A549 (cell line): Measurements from ENCODE around the gene RBM4B. TPM values are rescaled to one million over a fixed set of nuclear protein-coding genes. Genes with fewer than 3 reads are reported as not detected.

Source experiments
- ATAC-seq, 2 experiments: fragments of 200-7000 bp in 1 of 2; fragments of >200 bp in 1 of 2; cut with Nextera tagmentation in 1 of 2; cut with Tn5 transposase in 1 of 2; 3 replicates each; pipeline versions ENCODE4 v1.8.0 to v1.9.1; 2018 to 2020; ENCODE audit warnings: mild to moderate bottlenecking in 1 of 2, moderate library complexity in 1 of 2
- CTCF ChIA-PET: fragments of 300-600 bp; sonication (Branson Sonifier 250); formaldehyde crosslinking; extraction: SDS; loops from one replicate; lab custom pipeline; 2021; ENCODE audit warnings: antibody characterized with exemption, inconsistent platforms; lab: Yijun Ruan, JAX
- POLR2A ChIA-PET: fragments of 350-600 bp; formaldehyde crosslinking; extraction: SDS; loops from one replicate; lab custom pipeline; 2021; ENCODE audit warnings: antibody characterized with exemption, inconsistent platforms; lab: Yijun Ruan, JAX
- DNase-seq, 2 experiments: peaks; one replicate each; pipeline versions ENCODE4 v3.0.0 to v3.0.0-alpha.2; 2011 to 2016; ENCODE audit warnings: low read depth in 1 of 2, low spot score in 1 of 2
- FAIRE-seq: peaks from 2 replicates; lab custom pipeline; 2011; peaks lifted over from hg19 to GRCh38; lab: Jason Lieb, UNC
- H3K27ac ChIP-seq, 2 experiments: fragments of >200 bp; sonication (Bioruptor Twin); formaldehyde crosslinking; 3 replicates each; pipeline ENCODE4 v1.5.1; 2016 to 2017
- H3K4me1 ChIP-seq: fragments of >200 bp; sonication (Bioruptor Twin); formaldehyde crosslinking; 3 replicates; pipeline ENCODE4 v1.6.1; 2016
- H3K4me2 ChIP-seq: fragments of >200 bp; sonication (Bioruptor Twin); formaldehyde crosslinking; 3 replicates; pipeline ENCODE4 v1.6.1; 2016
- H3K4me3 ChIP-seq: fragments of >200 bp; sonication (Bioruptor Twin); formaldehyde crosslinking; 3 replicates; pipeline ENCODE4 v1.5.1; 2016
- H3K9me3 ChIP-seq: fragments of >200 bp; sonication (Bioruptor Twin); formaldehyde crosslinking; 3 replicates; pipeline ENCODE4 v1.6.1; 2016
- BHLHE40 ChIP-seq: IDR thresholded peaks from 2 replicates; pipeline ENCODE4 v1.6.1; 2012; ENCODE audit warnings: low read depth, low read length, inconsistent platforms
- CBX2 ChIP-seq: fragments of 200-600 bp; sonication (generic); IDR thresholded peaks from 2 replicates; pipeline ENCODE4 v1.6.1; 2016; ENCODE audit warnings: low read depth, mild to moderate bottlenecking, borderline replicate concordance
- CBX8 ChIP-seq: fragments of 200-600 bp; sonication (generic); IDR thresholded peaks from 2 replicates; pipeline ENCODE4 v1.6.1; 2016
- CHD2 ChIP-seq: fragments of 150-350 bp; IDR thresholded peaks from 2 replicates; pipeline ENCODE4 v1.6.1; 2014; ENCODE audit warnings: low read length; ENCODE audit not compliant: partially characterized antibody
- EHF ChIP-seq: fragments of 250-450 bp; sonication (Bioruptor Pico); IDR thresholded peaks from 2 replicates; pipeline ENCODE4 v1.5.0; 2020; ENCODE audit warnings: mild to moderate bottlenecking
- EP300 ChIP-seq, 2 experiments: fragments of >200 bp; sonication (Bioruptor Twin); formaldehyde crosslinking; IDR thresholded peaks; 2 replicates in 1 of 2; 3 replicates in 1 of 2; pipeline ENCODE4 v1.6.1; 2016 to 2017
- ESRRA ChIP-seq: fragments of 150-350 bp; IDR thresholded peaks from 2 replicates; pipeline ENCODE4 v1.6.1; 2014; ENCODE audit warnings: mild to moderate bottlenecking, low read length, borderline replicate concordance
- FOSB ChIP-seq: fragments of 250-450 bp; sonication (Bioruptor Pico); IDR thresholded peaks from 2 replicates; pipeline ENCODE4 v1.5.0; 2020; ENCODE audit warnings: mild to moderate bottlenecking, moderate library complexity
- HEYL ChIP-seq: fragments of 250-450 bp; sonication (Bioruptor Pico); IDR thresholded peaks from 2 replicates; pipeline ENCODE4 v1.8.0; 2021; ENCODE audit warnings: mild to moderate bottlenecking, moderate library complexity
- HOXB13 ChIP-seq: fragments of 250-450 bp; sonication (Bioruptor Pico); IDR thresholded peaks from 2 replicates; pipeline ENCODE4 v1.5.0; 2020; ENCODE audit warnings: low read depth, mild to moderate bottlenecking, moderate library complexity
- HOXB5 ChIP-seq: fragments of 250-450 bp; sonication (Bioruptor Pico); IDR thresholded peaks from 2 replicates; pipeline ENCODE4 v1.5.0; 2020; ENCODE audit warnings: mild to moderate bottlenecking, moderate library complexity
- JUN ChIP-seq, 2 experiments: fragments of >200 bp; sonication (Bioruptor Twin); formaldehyde crosslinking; IDR thresholded peaks; 2 replicates in 1 of 2; 3 replicates in 1 of 2; pipeline ENCODE4 v1.6.1; 2016 to 2017
- MAFK ChIP-seq: fragments of 450-650 bp; IDR thresholded peaks from 2 replicates; pipeline ENCODE4 v1.6.1; 2014; ENCODE audit not compliant: partially characterized antibody
- NFE2L2 ChIP-seq: fragments of 150-350 bp; conservative IDR thresholded peaks from 2 replicates; pipeline ENCODE4 v1.6.1; 2014; ENCODE audit warnings: low read length
- NR3C1 ChIP-seq: fragments of >200 bp; sonication (Bioruptor Twin); formaldehyde crosslinking; IDR thresholded peaks from 3 replicates; pipeline ENCODE4 v1.6.1; 2017
- PHF8 ChIP-seq: fragments of 200-600 bp; sonication (generic); IDR thresholded peaks from 2 replicates; pipeline ENCODE4 v1.6.1; 2016; ENCODE audit warnings: low read depth, mild to moderate bottlenecking, antibody characterized with exemption, moderate library complexity, borderline replicate concordance
- RAD21 ChIP-seq, 2 experiments: fragments of >200 bp in 1 of 2; sonication (Bioruptor Twin) in 1 of 2; formaldehyde crosslinking in 1 of 2; IDR thresholded peaks in 1 of 2; conservative IDR thresholded peaks in 1 of 2; 2 replicates in 1 of 2; 3 replicates in 1 of 2; pipeline ENCODE4 v1.6.1; 2012 to 2018; ENCODE audit warnings: inconsistent platforms in 1 of 2
- RFX5 ChIP-seq: fragments of 450-650 bp; IDR thresholded peaks from 2 replicates; pipeline ENCODE4 v1.7.1; 2014; ENCODE audit warnings: antibody characterized with exemption, mild to moderate bottlenecking, moderate library complexity
- RNF2 ChIP-seq: fragments of 200-600 bp; sonication (generic); IDR thresholded peaks from 2 replicates; pipeline ENCODE4 v1.6.1; 2016; ENCODE audit warnings: low read depth, mild to moderate bottlenecking, antibody characterized with exemption, moderate library complexity, borderline replicate concordance
- SMC3 ChIP-seq: fragments of >200 bp; sonication (Bioruptor Twin); formaldehyde crosslinking; IDR thresholded peaks from 3 replicates; pipeline ENCODE4 v1.6.1; 2018; ENCODE audit warnings: inconsistent platforms
- SREBF2 ChIP-seq: fragments of 450-650 bp; IDR thresholded peaks from 2 replicates; pipeline ENCODE4 v1.6.1; 2014; ENCODE audit warnings: mild to moderate bottlenecking, moderate library complexity
- TFCP2L1 ChIP-seq: fragments of 250-450 bp; sonication (Bioruptor Pico); IDR thresholded peaks from 2 replicates; pipeline ENCODE4 v1.5.0; 2021; ENCODE audit warnings: mild to moderate bottlenecking
- TP53 ChIP-seq: fragments of 250-450 bp; sonication (Bioruptor Pico); IDR thresholded peaks from 2 replicates; pipeline ENCODE4 v1.5.0; 2021; ENCODE audit warnings: mild to moderate bottlenecking, moderate library complexity
- ZFP36 ChIP-seq: fragments of 450-650 bp; IDR thresholded peaks from 2 replicates; pipeline ENCODE4 v1.6.1; 2014; ENCODE audit warnings: borderline replicate concordance; ENCODE audit not compliant: partially characterized antibody
- ZNF302 ChIP-seq: fragments of 250-450 bp; sonication (Bioruptor Pico); IDR thresholded peaks from 2 replicates; pipeline ENCODE4 v1.9.0; 2021; ENCODE audit warnings: inconsistent platforms, mild to moderate bottlenecking, moderate library complexity
- WGBS: methylation state at CpG from one replicate; pipeline ENCODE4 v1.1.6; 2017; ENCODE audit errors: missing lambda C conversion rate; 5-methylcytosine and 5-hydroxymethylcytosine counted together
- polyA plus RNA-seq, 4 experiments: library from polyadenylated mRNA; depleted of rRNA in 3 of 4; stranded (reverse); fragments of >200 nt; fragmentation: RNase III in 1 of 4; extraction: RNeasy Plus Mini Kit Qiagen cat#74134 plus additional on column Dnase treatment in 1 of 4; gene quantifications; 2 replicates in 3 of 4; 3 replicates in 1 of 4; pipeline ENCODE4 v1.2.3, GENCODE V29; 2011 to 2017
- TF ChIP-seq, protein P1 (sequence below): fragments of 200-600 bp; sonication (generic); IDR thresholded peaks from 2 replicates; pipeline ENCODE4 v1.6.1; 2016; ENCODE audit warnings: antibody characterized with exemption, mild to moderate bottlenecking, moderate library complexity
- TF ChIP-seq, protein P2 (sequence below): IDR thresholded peaks from 2 replicates; pipeline ENCODE4 v1.6.1; 2012
- TF ChIP-seq, protein P3 (sequence below): fragments of >200 bp; sonication (Bioruptor Twin); formaldehyde crosslinking; IDR thresholded peaks from 3 replicates; pipeline ENCODE4 v1.5.1; 2016
- TF ChIP-seq, protein P4 (sequence below): fragments of >200 bp; sonication (Bioruptor Twin); formaldehyde crosslinking; IDR thresholded peaks from 3 replicates; pipeline ENCODE4 v1.6.1; 2016
- TF ChIP-seq, protein P5 (sequence below): fragments of 250-450 bp; sonication (Bioruptor Pico); IDR thresholded peaks from 2 replicates; pipeline ENCODE4 v1.5.0; 2021; ENCODE audit warnings: mild to moderate bottlenecking, moderate library complexity, borderline replicate concordance

The RBM4B gene
- polyA plus RNA-seq, 2 of the 4 experiments (the other 2 are of a cell fraction): 28.0 to 32.7 TPM

DNA sequence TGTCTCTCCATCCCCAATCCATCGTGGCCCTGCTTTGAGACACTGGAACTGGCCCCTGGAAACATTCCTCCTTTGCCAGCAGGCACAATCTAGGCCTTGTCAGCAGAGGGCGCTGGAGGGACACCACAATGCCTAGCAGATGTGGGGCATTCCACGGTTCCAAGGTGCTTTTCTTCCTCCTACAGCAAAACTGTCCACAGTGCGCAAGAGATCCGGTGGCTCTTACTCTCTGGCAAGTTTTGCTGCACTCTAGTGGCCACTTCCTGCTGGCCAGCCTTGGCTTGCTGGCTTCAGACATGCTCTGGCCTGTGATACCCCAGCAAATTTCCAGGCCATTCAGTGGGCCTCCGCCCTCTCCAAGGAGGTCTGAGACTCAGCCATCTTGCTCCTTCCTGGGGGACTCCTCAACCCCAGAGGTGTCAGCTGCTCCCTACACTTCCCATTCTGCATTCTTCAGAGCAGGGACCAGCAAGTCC, 17.1 kb upstream of the RBM4B start (continued):
- TF ChIP-seq, protein P1, sequence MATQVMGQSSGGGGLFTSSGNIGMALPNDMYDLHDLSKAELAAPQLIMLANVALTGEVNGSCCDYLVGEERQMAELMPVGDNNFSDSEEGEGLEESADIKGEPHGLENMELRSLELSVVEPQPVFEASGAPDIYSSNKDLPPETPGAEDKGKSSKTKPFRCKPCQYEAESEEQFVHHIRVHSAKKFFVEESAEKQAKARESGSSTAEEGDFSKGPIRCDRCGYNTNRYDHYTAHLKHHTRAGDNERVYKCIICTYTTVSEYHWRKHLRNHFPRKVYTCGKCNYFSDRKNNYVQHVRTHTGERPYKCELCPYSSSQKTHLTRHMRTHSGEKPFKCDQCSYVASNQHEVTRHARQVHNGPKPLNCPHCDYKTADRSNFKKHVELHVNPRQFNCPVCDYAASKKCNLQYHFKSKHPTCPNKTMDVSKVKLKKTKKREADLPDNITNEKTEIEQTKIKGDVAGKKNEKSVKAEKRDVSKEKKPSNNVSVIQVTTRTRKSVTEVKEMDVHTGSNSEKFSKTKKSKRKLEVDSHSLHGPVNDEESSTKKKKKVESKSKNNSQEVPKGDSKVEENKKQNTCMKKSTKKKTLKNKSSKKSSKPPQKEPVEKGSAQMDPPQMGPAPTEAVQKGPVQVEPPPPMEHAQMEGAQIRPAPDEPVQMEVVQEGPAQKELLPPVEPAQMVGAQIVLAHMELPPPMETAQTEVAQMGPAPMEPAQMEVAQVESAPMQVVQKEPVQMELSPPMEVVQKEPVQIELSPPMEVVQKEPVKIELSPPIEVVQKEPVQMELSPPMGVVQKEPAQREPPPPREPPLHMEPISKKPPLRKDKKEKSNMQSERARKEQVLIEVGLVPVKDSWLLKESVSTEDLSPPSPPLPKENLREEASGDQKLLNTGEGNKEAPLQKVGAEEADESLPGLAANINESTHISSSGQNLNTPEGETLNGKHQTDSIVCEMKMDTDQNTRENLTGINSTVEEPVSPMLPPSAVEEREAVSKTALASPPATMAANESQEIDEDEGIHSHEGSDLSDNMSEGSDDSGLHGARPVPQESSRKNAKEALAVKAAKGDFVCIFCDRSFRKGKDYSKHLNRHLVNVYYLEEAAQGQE: no peak
- TF ChIP-seq, protein P2, sequence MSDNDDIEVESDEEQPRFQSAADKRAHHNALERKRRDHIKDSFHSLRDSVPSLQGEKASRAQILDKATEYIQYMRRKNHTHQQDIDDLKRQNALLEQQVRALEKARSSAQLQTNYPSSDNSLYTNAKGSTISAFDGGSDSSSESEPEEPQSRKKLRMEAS: peak; percentile 61
- no peak for TF ChIP-seq RFX5
- TF ChIP-seq HOXB5 (CRISPR knock-in tag): no peak
- peak; percentile 96 to 97 for TF ChIP-seq RAD21 (conservative IDR thresholded peaks at IDR 0.05 in 1 of 2, IDR thresholded peaks at IDR 0.05 in 1 of 2)
- TF ChIP-seq HOXB13 (CRISPR knock-in tag): no peak
- TF ChIP-seq ZFP36: no peak
- no peak for TF ChIP-seq FOSB
- peak; percentile 58; the same call in 1 of the 2 replicates for TF ChIP-seq ESRRA
- TF ChIP-seq CBX2: no peak
- no peak for TF ChIP-seq RNF2
- TF ChIP-seq, protein P3, sequence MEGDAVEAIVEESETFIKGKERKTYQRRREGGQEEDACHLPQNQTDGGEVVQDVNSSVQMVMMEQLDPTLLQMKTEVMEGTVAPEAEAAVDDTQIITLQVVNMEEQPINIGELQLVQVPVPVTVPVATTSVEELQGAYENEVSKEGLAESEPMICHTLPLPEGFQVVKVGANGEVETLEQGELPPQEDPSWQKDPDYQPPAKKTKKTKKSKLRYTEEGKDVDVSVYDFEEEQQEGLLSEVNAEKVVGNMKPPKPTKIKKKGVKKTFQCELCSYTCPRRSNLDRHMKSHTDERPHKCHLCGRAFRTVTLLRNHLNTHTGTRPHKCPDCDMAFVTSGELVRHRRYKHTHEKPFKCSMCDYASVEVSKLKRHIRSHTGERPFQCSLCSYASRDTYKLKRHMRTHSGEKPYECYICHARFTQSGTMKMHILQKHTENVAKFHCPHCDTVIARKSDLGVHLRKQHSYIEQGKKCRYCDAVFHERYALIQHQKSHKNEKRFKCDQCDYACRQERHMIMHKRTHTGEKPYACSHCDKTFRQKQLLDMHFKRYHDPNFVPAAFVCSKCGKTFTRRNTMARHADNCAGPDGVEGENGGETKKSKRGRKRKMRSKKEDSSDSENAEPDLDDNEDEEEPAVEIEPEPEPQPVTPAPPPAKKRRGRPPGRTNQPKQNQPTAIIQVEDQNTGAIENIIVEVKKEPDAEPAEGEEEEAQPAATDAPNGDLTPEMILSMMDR: peak; percentile 99
- no peak for TF ChIP-seq PHF8
- no peak for TF ChIP-seq HEYL (CRISPR knock-in tag)
- 0 out of 5 replicates have a peak, but pooled peaks of 1 of the 2 experiments have one; percentile 33 for TF ChIP-seq JUN (IDR thresholded peaks at IDR 0.05)
- peak; percentile 98 for TF ChIP-seq SMC3
- no peak for TF ChIP-seq TFCP2L1 (CRISPR knock-in tag)
- TF ChIP-seq TP53 (CRISPR knock-in tag): no peak
- TF ChIP-seq SREBF2: no peak
- TF ChIP-seq NR3C1: no peak
- no peak for TF ChIP-seq NFE2L2
- TF ChIP-seq ZNF302 (CRISPR knock-in tag): no peak

DNA sequence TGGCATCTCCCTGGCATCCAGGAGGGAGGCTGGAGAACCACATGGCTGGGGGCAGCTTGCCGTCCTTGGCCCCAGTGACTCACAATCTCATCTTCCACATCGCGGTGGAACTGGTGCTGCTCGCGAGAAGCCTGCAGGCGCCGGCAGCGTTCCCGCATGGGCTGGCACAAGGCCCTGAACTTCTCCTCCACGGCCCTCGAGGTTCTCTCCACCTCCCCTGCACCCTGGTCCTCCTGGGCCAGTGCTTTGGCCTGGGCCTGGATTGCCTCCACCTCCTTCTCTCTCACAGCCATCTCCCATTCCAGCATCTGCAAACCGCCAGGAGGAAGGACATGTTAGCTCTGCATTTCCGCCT, 16.3 kb upstream of the RBM4B start:
- Histone ChIP-seq H3K4me3 (no peak overlapping the region), H3K9me3 (no peaks in the 10 kb centered on the region), H3K4me1 (peaks cover 5% of the 10 kb centered on the region; the same call in 1 of the 3 replicates), H3K27ac (no peak overlapping the region), H3K4me2 (no peak overlapping the region)
- FAIRE-seq (no peak), ATAC-seq (no peak), DNase-seq (no peak)
- ChIA-PET CTCF (interaction anchor here (0.6 to 14.2 kb wide), 26 partner anchors 11 to 547 kb away, joined by 3 to 194 read pairs (median 4); partner anchors contain the start of genes RBM4B and SPTBN2), POLR2A (no interaction called here)
- 81% methylated on average over 13 of the region's 13 CpGs for WGBS
- no peak for TF ChIP-seq CHD2
- TF ChIP-seq MAFK: no peak
- no peak for TF ChIP-seq RAD21 (conservative IDR thresholded peaks at IDR 0.05 in 1 of 2, IDR thresholded peaks at IDR 0.05 in 1 of 2)
- TF ChIP-seq BHLHE40: no peak
- TF ChIP-seq, protein P4, sequence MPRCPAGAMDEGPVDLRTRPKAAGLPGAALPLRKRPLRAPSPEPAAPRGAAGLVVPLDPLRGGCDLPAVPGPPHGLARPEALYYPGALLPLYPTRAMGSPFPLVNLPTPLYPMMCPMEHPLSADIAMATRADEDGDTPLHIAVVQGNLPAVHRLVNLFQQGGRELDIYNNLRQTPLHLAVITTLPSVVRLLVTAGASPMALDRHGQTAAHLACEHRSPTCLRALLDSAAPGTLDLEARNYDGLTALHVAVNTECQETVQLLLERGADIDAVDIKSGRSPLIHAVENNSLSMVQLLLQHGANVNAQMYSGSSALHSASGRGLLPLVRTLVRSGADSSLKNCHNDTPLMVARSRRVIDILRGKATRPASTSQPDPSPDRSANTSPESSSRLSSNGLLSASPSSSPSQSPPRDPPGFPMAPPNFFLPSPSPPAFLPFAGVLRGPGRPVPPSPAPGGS: no peak
- no peak for TF ChIP-seq CBX8
- TF ChIP-seq, protein P5, sequence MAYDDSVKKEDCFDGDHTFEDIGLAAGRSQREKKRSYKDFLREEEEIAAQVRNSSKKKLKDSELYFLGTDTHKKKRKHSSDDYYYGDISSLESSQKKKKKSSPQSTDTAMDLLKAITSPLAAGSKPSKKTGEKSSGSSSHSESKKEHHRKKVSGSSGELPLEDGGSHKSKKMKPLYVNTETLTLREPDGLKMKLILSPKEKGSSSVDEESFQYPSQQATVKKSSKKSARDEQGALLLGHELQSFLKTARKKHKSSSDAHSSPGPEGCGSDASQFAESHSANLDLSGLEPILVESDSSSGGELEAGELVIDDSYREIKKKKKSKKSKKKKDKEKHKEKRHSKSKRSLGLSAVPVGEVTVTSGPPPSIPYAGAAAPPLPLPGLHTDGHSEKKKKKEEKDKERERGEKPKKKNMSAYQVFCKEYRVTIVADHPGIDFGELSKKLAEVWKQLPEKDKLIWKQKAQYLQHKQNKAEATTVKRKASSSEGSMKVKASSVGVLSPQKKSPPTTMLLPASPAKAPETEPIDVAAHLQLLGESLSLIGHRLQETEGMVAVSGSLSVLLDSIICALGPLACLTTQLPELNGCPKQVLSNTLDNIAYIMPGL: no peak
- TF ChIP-seq EP300 (IDR thresholded peaks at IDR 0.05): no peak
- no peak for TF ChIP-seq NR3C1
- TF ChIP-seq EHF (CRISPR knock-in tag): no peak
